GM12892 (cell line): Measurements from ENCODE around the gene LMF1.
"Not testable (repeated sequence)": the region's sequence is repeated elsewhere in the genome, so short reads cannot be mapped to it uniquely, and the experiment has no call there.

ENCODE experiments used
- DNase-seq: peaks from one replicate; pipeline ENCODE4 v3.0.0; 2011; ENCODE audit not compliant: insufficient read length
- FAIRE-seq: peaks from 2 replicates; lab custom pipeline; 2011; peaks lifted over from hg19 to GRCh38; lab: Jason Lieb, UNC
- POLR2A ChIP-seq: IDR thresholded peaks from 2 replicates; pipeline ENCODE4 v1.6.1; 2011; ENCODE audit warnings: low read depth, low read length, control low read depth
- POLR2AphosphoS5 ChIP-seq: IDR thresholded peaks from 2 replicates; pipeline ENCODE4 v1.6.1; 2011; ENCODE audit warnings: low read depth, low read length, control low read depth
- TAF1 ChIP-seq: IDR thresholded peaks from 2 replicates; pipeline ENCODE4 v1.6.1; 2011; ENCODE audit warnings: low read depth, mild to moderate bottlenecking, control low read depth, low read length, borderline replicate concordance

LMF1 gene

GRCh38 chr16:964356-965035 lies 6.3 kb downstream of the LMF1 start:
- DNase-seq (no peak), FAIRE-seq (no peak)
- no peak for TF ChIP-seq TAF1
- no peak for TF ChIP-seq POLR2A
- TF ChIP-seq POLR2AphosphoS5: no peak

GRCh38 chr16:963913-964312 lies 6.9 kb downstream of the LMF1 start:
- TF ChIP-seq TAF1 (no peak), POLR2A (no peak), POLR2AphosphoS5 (no peak)
- FAIRE-seq: no peak
- no peak for DNase-seq

- DNase-seq: no peak
- no peak for FAIRE-seq
- TF ChIP-seq POLR2AphosphoS5 (no peak), POLR2A (no peak), TAF1 (no peak)
Measured at GRCh38 chr16:962901-963814, 7.6 kb downstream of the LMF1 start.

GRCh38 chr16:962366-962765 lies 8.4 kb downstream of the LMF1 start:
- no peak for DNase-seq
- no peak for FAIRE-seq
- TF ChIP-seq POLR2A: no peak
- no peak for TF ChIP-seq POLR2AphosphoS5
- TF ChIP-seq TAF1: no peak

GRCh38 chr16:959232-960040 lies 11.3 kb downstream of the LMF1 start:
- DNase-seq: no peak
- no peak for TF ChIP-seq POLR2AphosphoS5
- no peak for TF ChIP-seq TAF1
- TF ChIP-seq POLR2A: no peak
- no peak for FAIRE-seq

GRCh38 chr16:955766-956165 lies 15.0 kb downstream of the LMF1 start:
- not testable (repeated sequence) for FAIRE-seq, DNase-seq

- not testable (repeated sequence) for DNase-seq, FAIRE-seq
Measured at GRCh38 chr16:953818-954217, 17.0 kb downstream of the LMF1 start.

GRCh38 chr16:952321-952720 lies 18.5 kb downstream of the LMF1 start:
- TF ChIP-seq TAF1 (no peak), POLR2AphosphoS5 (no peak), POLR2A (no peak)
- DNase-seq (no peak), FAIRE-seq (no peak)

GRCh38 chr16:951660-952301 lies 19.0 kb downstream of the LMF1 start:
- TF ChIP-seq TAF1: no peak
- no peak for TF ChIP-seq POLR2AphosphoS5
- no peak for TF ChIP-seq POLR2A
- DNase-seq (no peak), FAIRE-seq (no peak)

- DNase-seq, FAIRE-seq: not testable (repeated sequence)
Measured at GRCh38 chr16:950733-951573, 19.8 kb downstream of the LMF1 start.

GRCh38 chr16:948767-949166 lies 22.0 kb downstream of the LMF1 start:
- not testable (repeated sequence) for DNase-seq, FAIRE-seq

- FAIRE-seq, DNase-seq: not testable (repeated sequence)
Measured at GRCh38 chr16:947922-948303, 22.9 kb downstream of the LMF1 start.
